GM12878 (cell line): ENCODE results near the gene CNPY2. TPM values are rescaled to one million over a fixed set of nuclear protein-coding genes. Genes with fewer than 3 reads are reported as not detected.

Experiments
- ATAC-seq: fragments of 200-7000 bp; cut with Tn5 transposase; 3 replicates; pipeline ENCODE4 v1.9.1; 2020; ENCODE audit warnings: mild to moderate bottlenecking, moderate library complexity
- BruUV-seq: library from RNA; stranded (reverse); fragments of 400-500 nt; replicated peaks from 2 replicates; lab custom pipeline; 2021; lab: Mats Ljungman, UMichigan
- CTCF ChIA-PET: fragments of 300-600 bp; sonication (Branson Sonifier 250); formaldehyde crosslinking; extraction: SDS; loops from one replicate; lab custom pipeline; 2021; ENCODE audit warnings: inconsistent platforms; lab: Yijun Ruan, JAX
- POLR2A ChIA-PET: fragments of 350-600 bp; formaldehyde crosslinking; extraction: SDS; loops from one replicate; lab custom pipeline; 2021; ENCODE audit warnings: inconsistent platforms; lab: Charles Lee
- RAD21 ChIA-PET: fragments of 300-600 bp; sonication (Branson Sonifier 250); formaldehyde crosslinking; loops from one replicate; lab custom pipeline; 2023; ENCODE audit warnings: antibody characterized with exemption; ENCODE audit not compliant: unreplicated experiment; lab: Charles Lee
- SMC1A ChIA-PET: fragments of 300-600 bp; sonication (Branson Sonifier 250); formaldehyde crosslinking; loops from one replicate; lab custom pipeline; 2023; ENCODE audit not compliant: unreplicated experiment, uncharacterized antibody; lab: Charles Lee
- DNase-seq: peaks from one replicate; pipeline ENCODE4 v3.0.0-alpha.2; 2011; ENCODE audit warnings: low read depth, low spot score
- FAIRE-seq: peaks from 3 replicates; lab custom pipeline; 2011; peaks lifted over from hg19 to GRCh38; lab: Jason Lieb, UNC
- H2AFZ ChIP-seq: 2 replicates; pipeline ENCODE4 v1.6.0; 2011; ENCODE audit warnings: low read depth, low read length, control low read depth; ENCODE audit not compliant: control insufficient read depth
- H3K27ac ChIP-seq: 2 replicates; pipeline ENCODE4 v1.5.1; 2011; ENCODE audit warnings: control low read depth; ENCODE audit not compliant: control insufficient read depth, insufficient read depth
- H3K27me3 ChIP-seq, 2 experiments: replicated peaks in 1 of 2; 2 replicates each; pipeline versions ENCODE4 v1.6.0 to v1.6.1; 2011; ENCODE audit warnings: low read length in 1 of 2; ENCODE audit not compliant: control insufficient read depth in 2 of 2, insufficient read depth in 2 of 2
- H3K36me3 ChIP-seq, 2 experiments: 2 replicates each; pipeline ENCODE4 v1.5.1; 2011; ENCODE audit warnings: low read length in 1 of 2; ENCODE audit not compliant: control insufficient read depth in 2 of 2, insufficient read depth in 2 of 2
- H3K4me1 ChIP-seq: 2 replicates; pipeline ENCODE4 v1.6.1; 2011; ENCODE audit warnings: mild to moderate bottlenecking, low read length, moderate library complexity, mixed read lengths; ENCODE audit not compliant: control insufficient read depth, insufficient read depth
- H3K4me2 ChIP-seq: 2 replicates; pipeline ENCODE4 v1.6.0; 2011; ENCODE audit warnings: control low read depth; ENCODE audit not compliant: control insufficient read depth, insufficient read depth
- H3K4me3 ChIP-seq: fragments of 200-600 bp; sonication (generic); 2 replicates; pipeline ENCODE4 v1.5.1; 2016
- H3K79me2 ChIP-seq: 2 replicates; pipeline ENCODE4 v1.6.0; 2011; ENCODE audit warnings: low read length; ENCODE audit not compliant: control insufficient read depth, insufficient read depth
- H3K9ac ChIP-seq: 2 replicates; pipeline ENCODE4 v1.8.0; 2011; ENCODE audit warnings: low read length, control low read depth, mixed read lengths; ENCODE audit not compliant: control insufficient read depth, insufficient read depth
- H3K9me3 ChIP-seq: replicated peaks from 3 replicates; pipeline ENCODE4 v1.5.1; 2011; ENCODE audit warnings: mild to moderate bottlenecking, low read length; ENCODE audit not compliant: control insufficient read depth, insufficient read depth
- H4K20me1 ChIP-seq: 2 replicates; pipeline ENCODE4 v1.6.0; 2011; ENCODE audit not compliant: control insufficient read depth, insufficient read depth
- ASH2L ChIP-seq: fragments of 300-600, 200-600 bp; sonication (generic); IDR thresholded peaks from 2 replicates; pipeline ENCODE4 v1.6.1; 2017; ENCODE audit warnings: low read depth, mild to moderate bottlenecking, borderline replicate concordance
- E2F4 ChIP-seq: IDR thresholded peaks from 2 replicates; pipeline ENCODE4 v1.6.1; 2012; ENCODE audit warnings: low read depth, low read length, improper control_type of control experiment
- KDM1A ChIP-seq: fragments of 200-600 bp; sonication (generic); IDR thresholded peaks from 2 replicates; pipeline ENCODE4 v1.6.1; 2016; ENCODE audit warnings: borderline replicate concordance
- MTA2 ChIP-seq: fragments of 450-650 bp; IDR thresholded peaks from 2 replicates; pipeline ENCODE4 v1.6.1; 2016; ENCODE audit warnings: low read depth, mild to moderate bottlenecking, moderate library complexity
- NFYA ChIP-seq: IDR thresholded peaks from 2 replicates; pipeline ENCODE4 v1.6.1; 2011; ENCODE audit warnings: low read depth, mild to moderate bottlenecking, low read length, improper control_type of control experiment, borderline replicate concordance
- PML ChIP-seq: IDR thresholded peaks from 2 replicates; pipeline ENCODE4 v1.6.1; 2012; ENCODE audit warnings: low read length, inconsistent platforms
- RELA ChIP-seq: fragments of 450-650 bp; IDR thresholded peaks from 2 replicates; pipeline ENCODE4 v1.8.0; 2014; ENCODE audit warnings: borderline replicate concordance; ENCODE audit not compliant: partially characterized antibody
- SIX5 ChIP-seq: IDR thresholded peaks from 2 replicates; pipeline ENCODE4 v1.6.1; 2011; ENCODE audit warnings: mild to moderate bottlenecking, low read depth, low read length, moderate library complexity; ENCODE audit not compliant: severe bottlenecking
- WGBS: methylation state at CpG from one replicate; pipeline ENCODE4 v1.1.6; 2016; ENCODE audit warnings: low lambda C conversion rate; ENCODE audit not compliant: insufficient replicate concordance, insufficient coverage; ENCODE audit errors: missing lambda C conversion rate; 5-methylcytosine and 5-hydroxymethylcytosine counted together
- in situ Hi-C: fragments of 300-500 bp; cut with MboI; formaldehyde crosslinking; loops from 9 replicates; pipeline ENCODE4 v1.14.3; 2018; ENCODE audit warnings: mixed read lengths
- intact Hi-C: fragments of 100-400 bp; cut with micrococcal nuclease; formaldehyde crosslinking; loops from one replicate; pipeline ENCODE4 v1.14.2; 2022; ENCODE audit not compliant: unreplicated experiment
- polyA plus RNA-seq, 11 experiments: library from polyadenylated mRNA; depleted of rRNA in 4 of 11; unstranded in 6 of 11; stranded (reverse) in 5 of 11; fragments of >200 nt; fragmentation: Nextera tagmentation in 4 of 11; fragmentation: Illumina TruSeq in 1 of 11; extraction: Ambion mirVana in 4 of 11; extraction: Trizol in 1 of 11; gene quantifications; 1 replicate in 1 of 11; 2 replicates in 10 of 11; pipeline versions ENCODE4 v1.2.1 to v1.2.3, GENCODE V29; 2011 to 2016; ENCODE audit warnings: inconsistent platforms in 2 of 11, missing spikeins in 2 of 11, low read depth in 1 of 11
- total RNA-seq, 4 experiments: library from RNA; depleted of rRNA in 3 of 4; stranded (reverse); fragments of >200 nt in 3 of 4; fragmentation: Illumina TruSeq in 1 of 4; extraction: Trizol in 1 of 4; gene quantifications; 2 replicates each; pipeline versions ENCODE4 v1.2.1 to v1.2.3, GENCODE V29; 2013 to 2021
- TF ChIP-seq, protein P1 (sequence below): IDR thresholded peaks from 2 replicates; pipeline ENCODE4 v1.6.1; 2011; ENCODE audit warnings: borderline replicate concordance, low read depth, mild to moderate bottlenecking, moderate library complexity, mixed read lengths, low read length; ENCODE audit not compliant: insufficient read depth; ENCODE audit errors: extremely low read length
- TF ChIP-seq, protein P2 (sequence below): IDR thresholded peaks from 2 replicates; pipeline ENCODE4 v1.6.1; 2012; ENCODE audit warnings: low read depth, low read length, improper control_type of control experiment

CNPY2 gene
- total and polyA plus RNA-seq, 10 of the 15 experiments (the other 5 are each of a cell fraction or from before 2014, with no cell fraction given): 25.0 to 276 (median 87.8) TPM

DNA sequence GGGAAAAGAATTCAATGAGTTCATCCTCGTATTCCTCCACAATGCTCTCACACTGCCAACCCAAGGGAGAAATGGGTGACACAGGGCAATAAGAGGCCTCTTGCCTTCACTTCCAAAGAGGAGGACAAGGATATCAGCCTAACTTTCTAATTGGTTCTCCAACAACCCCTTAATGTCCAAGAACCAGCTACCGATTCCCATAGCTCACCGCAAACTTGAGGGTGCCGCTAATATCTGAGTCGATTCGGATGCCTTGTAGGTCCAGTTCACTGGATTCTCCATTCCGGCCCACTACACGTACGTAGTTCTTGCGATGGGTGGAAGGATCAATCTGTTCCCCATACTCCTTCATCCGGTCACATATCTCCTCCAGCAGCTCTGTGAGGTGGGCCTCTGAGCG lies 4.8 kb downstream of the CNPY2 start (continued):
- TF ChIP-seq, protein P1, sequence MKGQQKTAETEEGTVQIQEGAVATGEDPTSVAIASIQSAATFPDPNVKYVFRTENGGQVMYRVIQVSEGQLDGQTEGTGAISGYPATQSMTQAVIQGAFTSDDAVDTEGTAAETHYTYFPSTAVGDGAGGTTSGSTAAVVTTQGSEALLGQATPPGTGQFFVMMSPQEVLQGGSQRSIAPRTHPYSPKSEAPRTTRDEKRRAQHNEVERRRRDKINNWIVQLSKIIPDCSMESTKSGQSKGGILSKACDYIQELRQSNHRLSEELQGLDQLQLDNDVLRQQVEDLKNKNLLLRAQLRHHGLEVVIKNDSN: no peak
- TF ChIP-seq E2F4 (no peak), SIX5 (no peak), ASH2L (no peak), RELA (no peak)
- TF ChIP-seq, protein P2, sequence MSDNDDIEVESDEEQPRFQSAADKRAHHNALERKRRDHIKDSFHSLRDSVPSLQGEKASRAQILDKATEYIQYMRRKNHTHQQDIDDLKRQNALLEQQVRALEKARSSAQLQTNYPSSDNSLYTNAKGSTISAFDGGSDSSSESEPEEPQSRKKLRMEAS: no peak

- SMC1A ChIA-PET: interaction anchor here (0.9 to 1.4 kb wide), 3 partner anchors 10 to 155 kb away, joined by 3 to 4 read pairs (median 4); partner anchors contain the start of gene RNF41
- POLR2A ChIA-PET: interaction anchor here (0.6 to 1.1 kb wide), 5 partner anchors 23 to 635 kb away, joined by 3 to 5 read pairs (median 3); partner anchors contain the start of gene MYL6
- in situ Hi-C loops: no loop called here
Measured at GRCh38 chr12:56308714-56309113, 7.1 kb downstream of the CNPY2 start.

More at GRCh38 chr12:56308714-56309113, 7.1 kb downstream of the CNPY2 start:
- H3K27ac ChIP-seq: no peak overlapping the region
- no peak overlapping the region for H2AFZ ChIP-seq
- CTCF ChIA-PET: interaction anchor here (0.5 to 2.6 kb wide), 5 partner anchors 8 to 156 kb away, joined by 3 to 9 read pairs (median 3); partner anchors contain the start of genes CNPY2, SMARCC2 and TIMELESS
- TF ChIP-seq NFYA (no peak), RELA (no peak), KDM1A (no peak), PML (no peak), MTA2 (no peak)
- FAIRE-seq (no peak), ATAC-seq (no peak), DNase-seq (no peak)
- WGBS: 43% methylated on average over 3 of the region's 3 CpGs
- H4K20me1 ChIP-seq: no peaks in the 10 kb centered on the region
- H3K36me3 ChIP-seq: peaks cover 1 to 14% of the 10 kb centered on the region in 2 experiments
- intact Hi-C loops: no loop called here
- RAD21 ChIA-PET: no interaction called here
- no TSS peak for BruUV-seq
- no peak overlapping the region for H3K9ac ChIP-seq
- H3K4me3 ChIP-seq: no peak overlapping the region
- no peaks in the 10 kb centered on the region for H3K79me2 ChIP-seq
- no peaks in the 10 kb centered on the region for H3K9me3 ChIP-seq
- H3K4me2 ChIP-seq: no peak overlapping the region
- no peaks in the 10 kb centered on the region for H3K27me3 ChIP-seq
- H3K4me1 ChIP-seq: no peaks in the 10 kb centered on the region
